HepG2 (cell line): ENCODE data around the gene HMGB3. TPM values are rescaled to one million over a fixed set of nuclear protein-coding genes. Genes with fewer than 3 reads are reported as not detected.

Source experiments
- ATAC-seq: fragments of 200-7000 bp; cut with Tn5 transposase; 3 replicates; pipeline ENCODE4 v1.9.1; 2020; ENCODE audit warnings: mild to moderate bottlenecking, moderate library complexity
- BruUV-seq: library from RNA; stranded (reverse); fragments of 400-500 nt; replicated peaks from 2 replicates; lab custom pipeline; 2021; lab: Mats Ljungman, UMichigan
- CTCF ChIA-PET: fragments of 300-600 bp; formaldehyde crosslinking; extraction: SDS; loops from one replicate; lab custom pipeline; 2021; ENCODE audit warnings: low total read pairs, inconsistent platforms, low intra/inter-chr PET ratio; lab: Yijun Ruan, JAX
- POLR2A ChIA-PET: fragments of 350-600 bp; sonication (Branson Sonifier 250); formaldehyde crosslinking; loops from one replicate; lab custom pipeline; 2020; ENCODE audit warnings: antibody characterized with exemption, inconsistent platforms; lab: Yijun Ruan, JAX
- DNase-seq: peaks from one replicate; pipeline ENCODE4 v3.0.0-alpha.2; 2015; ENCODE audit warnings: low spot score
- FAIRE-seq: peaks from 3 replicates; lab custom pipeline; 2011; peaks lifted over from hg19 to GRCh38; lab: Jason Lieb, UNC
- H2AFZ ChIP-seq: one replicate; pipeline ENCODE4 v1.6.1; 2011; ENCODE audit warnings: low read length, inconsistent platforms
- H3K27ac ChIP-seq: fragments of 300-600 bp; 3 replicates; pipeline ENCODE4 v1.8.0; 2011; ENCODE audit warnings: mixed run types, mild to moderate bottlenecking, mixed read lengths, low read length, inconsistent platforms; ENCODE audit not compliant: insufficient read depth; ENCODE audit errors: extremely low read length
- H3K27me3 ChIP-seq, 2 experiments: fragments of 200-600 bp in 1 of 2; 2 replicates in 1 of 2; 3 replicates in 1 of 2; pipeline versions ENCODE4 v1.6.0 to v1.8.0; 2011; ENCODE audit warnings: low read length in 2 of 2, mild to moderate bottlenecking in 2 of 2, moderate library complexity in 2 of 2, inconsistent platforms in 1 of 2; ENCODE audit not compliant: insufficient read depth in 2 of 2, control insufficient read depth in 1 of 2
- H3K36me3 ChIP-seq, 2 experiments: fragments of 200-600 bp in 1 of 2; replicated peaks in 1 of 2; 2 replicates in 1 of 2; 3 replicates in 1 of 2; pipeline versions ENCODE4 v1.5.1 to v1.8.0; 2011; ENCODE audit warnings: low read length in 2 of 2, inconsistent platforms in 1 of 2; ENCODE audit not compliant: insufficient read depth in 2 of 2, control insufficient read depth in 1 of 2
- H3K4me1 ChIP-seq: 2 replicates; pipeline ENCODE4 v1.5.1; 2012; ENCODE audit warnings: low read length, inconsistent platforms; ENCODE audit not compliant: insufficient read depth
- H3K4me2 ChIP-seq: 2 replicates; pipeline ENCODE4 v1.6.0; 2011; ENCODE audit warnings: low read depth, low read length, inconsistent platforms
- H3K4me3 ChIP-seq, 3 experiments: fragments of 200-600 bp in 1 of 3; sonication (generic), shearing (Covaris generic) in 1 of 3; replicated peaks in 1 of 3; 2 replicates each; pipeline ENCODE4 v1.5.1; 2011 to 2016; ENCODE audit warnings: low read length in 3 of 3, inconsistent platforms in 2 of 3, low read depth in 2 of 3, mild to moderate bottlenecking in 2 of 3, control low read depth in 1 of 3, mixed read lengths in 1 of 3; ENCODE audit not compliant: insufficient read depth in 1 of 3
- H3K79me2 ChIP-seq: one replicate; pipeline ENCODE4 v1.6.1; 2011; ENCODE audit warnings: low read length, inconsistent platforms; ENCODE audit not compliant: insufficient read depth
- H3K9ac ChIP-seq: 2 replicates; pipeline ENCODE4 v1.6.0; 2011; ENCODE audit warnings: mild to moderate bottlenecking, low read depth, low read length, inconsistent platforms; ENCODE audit not compliant: insufficient read depth
- H3K9me3 ChIP-seq: 2 replicates; pipeline ENCODE4 v1.5.1; 2012; ENCODE audit warnings: mild to moderate bottlenecking, low read length
- H4K20me1 ChIP-seq: 2 replicates; pipeline ENCODE4 v1.6.0; 2011; ENCODE audit warnings: inconsistent platforms, mild to moderate bottlenecking, low read length, moderate library complexity; ENCODE audit not compliant: insufficient read depth
- HOXD1 ChIP-seq: sonication (generic); formaldehyde crosslinking; IDR thresholded peaks from 2 replicates; pipeline ENCODE4 v1.5.0; 2020; ENCODE audit warnings: missing genetic modification reagents
- MTA1 ChIP-seq: sonication (generic); formaldehyde crosslinking; IDR thresholded peaks from 2 replicates; pipeline ENCODE4 v1.4.0; 2020; ENCODE audit warnings: missing genetic modification reagents, mild to moderate bottlenecking, borderline replicate concordance
- NCOA2 ChIP-seq: sonication (generic); formaldehyde crosslinking; IDR thresholded peaks from 2 replicates; pipeline ENCODE4 v1.8.0; 2022; ENCODE audit warnings: inconsistent platforms
- NFIC ChIP-seq: IDR thresholded peaks from 2 replicates; pipeline ENCODE4 v1.6.1; 2012; ENCODE audit warnings: mild to moderate bottlenecking, low read length, inconsistent platforms
- PAF1 ChIP-seq: IDR thresholded peaks from 2 replicates; pipeline ENCODE4 v1.6.1; 2016; ENCODE audit warnings: missing genetic modification reagents, missing compliant biosample characterization
- RAD21 ChIP-seq: fragments of 450-650 bp; formaldehyde crosslinking; IDR thresholded peaks from 2 replicates; pipeline ENCODE4 v1.5.0; 2020; ENCODE audit warnings: mild to moderate bottlenecking
- RELA ChIP-seq: sonication (generic); formaldehyde crosslinking; IDR thresholded peaks from 2 replicates; pipeline ENCODE4 v1.4.0; 2020; ENCODE audit warnings: missing genetic modification reagents
- RNF2 ChIP-seq: fragments of 450-650 bp; conservative IDR thresholded peaks from 2 replicates; pipeline ENCODE4 v1.6.1; 2016; ENCODE audit warnings: low read depth
- SCMH1 ChIP-seq: sonication (generic); formaldehyde crosslinking; IDR thresholded peaks from 2 replicates; pipeline ENCODE4 v1.9.0; 2021; ENCODE audit warnings: missing genetic modification reagents, mild to moderate bottlenecking, borderline replicate concordance
- TBL1XR1 ChIP-seq: fragments of 150-350 bp; IDR thresholded peaks from 2 replicates; pipeline ENCODE4 v1.6.1; 2014; ENCODE audit warnings: borderline replicate concordance, low read length; ENCODE audit not compliant: partially characterized antibody
- WGBS: methylation state at CpG from one replicate; pipeline ENCODE4 v1.1.6; 2017; ENCODE audit warnings: low lambda C conversion rate; 5-methylcytosine and 5-hydroxymethylcytosine counted together
- in situ Hi-C: cut with HindIII; loops from 2 replicates; pipeline ENCODE4 v1.10.0; 2017; ENCODE audit warnings: low pct_unique_long_range_greater_than_20kb; ENCODE audit not compliant: extremely low pct_ligation_motif_present
- intact Hi-C: fragments of 100-400 bp; cut with micrococcal nuclease; formaldehyde crosslinking; loops from one replicate; pipeline ENCODE4 v1.10.0; 2022; ENCODE audit not compliant: unreplicated experiment
- polyA plus RNA-seq, 8 experiments: library from polyadenylated mRNA; depleted of rRNA in 3 of 8; stranded (reverse) in 7 of 8; unstranded in 1 of 8; fragments of >200 nt; fragmentation: Illumina TruSeq in 4 of 8; extraction: Trizol in 4 of 8; gene quantifications; 2 replicates each; pipeline versions ENCODE4 v1.2.1 to v1.2.3, GENCODE V29; 2011 to 2016; ENCODE audit warnings: low read depth in 4 of 8, missing spikeins in 1 of 8, mixed read lengths in 1 of 8; ENCODE audit not compliant: insufficient read depth in 1 of 8
- total RNA-seq, 5 experiments: library from RNA; depleted of rRNA; stranded (reverse); fragments of >200 nt; fragmentation: Illumina TruSeq; extraction: Trizol; gene quantifications; 2 replicates each; pipeline ENCODE4 v1.2.3, GENCODE V29; 2016; ENCODE audit warnings: low read depth in 1 of 5
- TF ChIP-seq, protein P1 (sequence below): sonication (generic); formaldehyde crosslinking; IDR thresholded peaks from 2 replicates; pipeline ENCODE4 v1.8.1; 2022; ENCODE audit warnings: low read depth, mild to moderate bottlenecking, missing genetic modification reagents
- TF ChIP-seq, protein P2 (sequence below): sonication (generic); formaldehyde crosslinking; IDR thresholded peaks from 2 replicates; pipeline ENCODE4 v1.4.0; 2020; ENCODE audit warnings: missing genetic modification reagents, mild to moderate bottlenecking, borderline replicate concordance

HMGB3 gene
- total and polyA plus RNA-seq, 2 of the 13 experiments (the other 11 are each of a cell fraction or from before 2014, with no cell fraction given): 8.5 to 87.1 TPM

DNA sequence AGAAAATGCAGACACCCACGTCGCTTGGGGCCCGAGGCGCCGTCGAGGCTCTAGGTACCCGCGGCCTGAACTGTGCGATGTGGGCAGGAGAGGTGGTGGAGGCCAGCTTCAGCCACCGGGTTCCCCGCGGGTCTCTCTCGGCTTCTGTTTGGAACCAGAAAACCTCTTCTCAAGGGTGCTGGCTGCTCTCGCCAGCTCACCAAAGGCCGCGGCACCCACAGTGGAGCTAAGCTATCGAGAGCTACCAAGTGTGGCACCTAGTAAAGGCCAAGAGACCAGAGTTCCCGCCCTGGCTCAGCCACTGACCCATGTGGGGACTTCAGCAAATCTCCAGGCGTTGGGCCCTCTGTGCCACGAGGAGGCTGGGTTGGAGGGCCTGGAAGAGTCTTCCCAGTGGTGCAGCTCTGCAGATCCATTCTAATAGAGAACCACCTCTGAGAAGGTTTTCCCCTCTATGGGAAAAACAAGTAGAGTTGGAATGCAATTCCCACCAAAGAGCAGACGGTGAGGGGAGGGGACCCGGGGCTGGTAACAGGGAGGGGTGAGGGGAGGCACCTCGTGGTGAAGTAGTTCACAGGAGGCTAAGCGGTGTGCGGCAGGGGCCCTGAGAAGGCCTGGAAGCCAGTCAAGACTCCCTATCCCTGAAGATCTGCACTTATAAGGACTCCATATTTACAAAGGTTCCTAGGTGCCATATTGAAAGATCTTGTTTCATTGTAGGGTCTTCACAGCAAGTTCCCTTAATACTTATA, 5.5 kb upstream of the HMGB3 start:
- no peaks in the 10 kb centered on the region for H3K79me2 ChIP-seq
- WGBS: 80% methylated on average over 14 of the region's 25 CpGs
- BruUV-seq: no TSS peak
- ChIA-PET CTCF (no interaction called here), POLR2A (no interaction called here)
- no peak overlapping the region for H3K4me2 ChIP-seq
- DNase-seq: no peak
- H3K9me3 ChIP-seq: no peaks in the 10 kb centered on the region
- peaks cover 6% of the 10 kb centered on the region; the same call in 1 of the 2 replicates for H3K4me1 ChIP-seq
- no peak overlapping the region for H3K27ac ChIP-seq
- peaks cover 0 to 4% of the 10 kb centered on the region in 2 experiments; a peak in 1 of 5 replicates for H3K27me3 ChIP-seq
- no peak for FAIRE-seq
- H3K9ac ChIP-seq: no peak overlapping the region
- no peak for ATAC-seq
- no peaks in the 10 kb centered on the region for H4K20me1 ChIP-seq
- no peak overlapping the region for H2AFZ ChIP-seq
- intact Hi-C loops (no loop called here), in situ Hi-C loops (no loop called here)
- no peak for TF ChIP-seq PAF1 (CRISPR knock-in tag)
- no peak for TF ChIP-seq TBL1XR1
- no peak for TF ChIP-seq SCMH1
- TF ChIP-seq, protein P1, sequence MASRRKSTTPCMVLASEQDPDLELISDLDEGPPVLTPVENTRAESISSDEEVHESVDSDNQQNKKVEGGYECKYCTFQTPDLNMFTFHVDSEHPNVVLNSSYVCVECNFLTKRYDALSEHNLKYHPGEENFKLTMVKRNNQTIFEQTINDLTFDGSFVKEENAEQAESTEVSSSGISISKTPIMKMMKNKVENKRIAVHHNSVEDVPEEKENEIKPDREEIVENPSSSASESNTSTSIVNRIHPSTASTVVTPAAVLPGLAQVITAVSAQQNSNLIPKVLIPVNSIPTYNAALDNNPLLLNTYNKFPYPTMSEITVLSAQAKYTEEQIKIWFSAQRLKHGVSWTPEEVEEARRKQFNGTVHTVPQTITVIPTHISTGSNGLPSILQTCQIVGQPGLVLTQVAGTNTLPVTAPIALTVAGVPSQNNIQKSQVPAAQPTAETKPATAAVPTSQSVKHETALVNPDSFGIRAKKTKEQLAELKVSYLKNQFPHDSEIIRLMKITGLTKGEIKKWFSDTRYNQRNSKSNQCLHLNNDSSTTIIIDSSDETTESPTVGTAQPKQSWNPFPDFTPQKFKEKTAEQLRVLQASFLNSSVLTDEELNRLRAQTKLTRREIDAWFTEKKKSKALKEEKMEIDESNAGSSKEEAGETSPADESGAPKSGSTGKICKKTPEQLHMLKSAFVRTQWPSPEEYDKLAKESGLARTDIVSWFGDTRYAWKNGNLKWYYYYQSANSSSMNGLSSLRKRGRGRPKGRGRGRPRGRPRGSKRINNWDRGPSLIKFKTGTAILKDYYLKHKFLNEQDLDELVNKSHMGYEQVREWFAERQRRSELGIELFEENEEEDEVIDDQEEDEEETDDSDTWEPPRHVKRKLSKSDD (CRISPR knock-in tag): no peak
- no peak for TF ChIP-seq NFIC
- TF ChIP-seq RELA (CRISPR knock-in tag): no peak
- TF ChIP-seq, protein P2, sequence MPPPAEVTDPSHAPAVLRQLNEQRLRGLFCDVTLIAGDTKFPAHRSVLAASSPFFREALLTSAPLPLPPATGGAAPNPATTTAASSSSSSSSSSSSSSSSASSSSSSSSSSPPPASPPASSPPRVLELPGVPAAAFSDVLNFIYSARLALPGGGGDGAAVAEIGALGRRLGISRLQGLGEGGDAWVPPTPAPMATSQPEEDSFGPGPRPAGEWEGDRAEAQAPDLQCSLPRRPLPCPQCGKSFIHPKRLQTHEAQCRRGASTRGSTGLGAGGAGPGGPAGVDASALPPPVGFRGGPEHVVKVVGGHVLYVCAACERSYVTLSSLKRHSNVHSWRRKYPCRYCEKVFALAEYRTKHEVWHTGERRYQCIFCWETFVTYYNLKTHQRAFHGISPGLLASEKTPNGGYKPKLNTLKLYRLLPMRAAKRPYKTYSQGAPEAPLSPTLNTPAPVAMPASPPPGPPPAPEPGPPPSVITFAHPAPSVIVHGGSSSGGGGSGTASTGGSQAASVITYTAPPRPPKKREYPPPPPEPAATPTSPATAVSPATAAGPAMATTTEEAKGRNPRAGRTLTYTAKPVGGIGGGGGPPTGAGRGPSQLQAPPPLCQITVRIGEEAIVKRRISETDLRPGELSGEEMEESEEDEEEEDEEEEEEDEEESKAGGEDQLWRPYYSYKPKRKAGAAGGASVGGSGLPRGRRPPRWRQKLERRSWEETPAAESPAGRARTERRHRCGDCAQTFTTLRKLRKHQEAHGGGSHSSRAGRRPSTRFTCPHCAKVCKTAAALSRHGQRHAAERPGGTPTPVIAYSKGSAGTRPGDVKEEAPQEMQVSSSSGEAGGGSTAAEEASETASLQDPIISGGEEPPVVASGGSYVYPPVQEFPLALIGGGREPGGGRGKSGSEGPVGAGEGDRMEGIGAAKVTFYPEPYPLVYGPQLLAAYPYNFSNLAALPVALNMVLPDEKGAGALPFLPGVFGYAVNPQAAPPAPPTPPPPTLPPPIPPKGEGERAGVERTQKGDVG: no peak
- no peak for TF ChIP-seq MTA1 (CRISPR knock-in tag)
- TF ChIP-seq RNF2: no peak
- TF ChIP-seq NCOA2 (CRISPR knock-in tag): no peak
- TF ChIP-seq RAD21 (CRISPR knock-in tag): no peak
- TF ChIP-seq HOXD1 (CRISPR knock-in tag): no peak
- H3K36me3 ChIP-seq: no peaks in the 10 kb centered on the region
- H3K4me3 ChIP-seq: no peak overlapping the region
